ENCODE measurements around the gene EML6.

DNA sequence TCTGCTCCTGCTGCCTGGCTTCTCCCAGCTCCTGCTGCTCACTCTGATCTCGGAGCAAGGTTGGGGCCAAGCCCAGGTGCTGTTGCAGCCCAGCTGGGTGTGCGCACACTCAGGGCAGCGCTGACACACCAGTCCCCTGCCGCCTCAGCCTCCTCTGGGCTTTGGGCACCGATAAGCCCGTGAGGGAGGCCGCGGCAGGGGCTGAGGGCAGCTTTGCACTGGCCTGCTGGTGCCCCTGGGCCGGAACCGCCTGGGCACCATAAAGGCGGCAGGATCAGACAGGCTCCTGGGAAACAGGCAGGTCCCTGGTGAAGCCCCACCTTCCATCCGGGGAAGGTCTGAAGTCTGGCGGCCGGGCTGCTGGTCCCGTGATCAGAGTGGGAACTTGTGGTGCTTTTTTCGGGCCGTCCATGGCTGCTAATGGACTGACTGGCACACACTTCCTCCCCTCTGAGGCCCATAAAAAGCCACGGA is 14.1 kb upstream of the EML6 start:
- TF ChIP-seq CTCF (IDR thresholded peaks at IDR 0.05) (no peak), POLR2A (IDR thresholded peaks at IDR 0.05) (no peak), EP300 (IDR thresholded peaks at IDR 0.05) (no peak)
